ENCODE measurements around the gene TEX30.
"Not testable (repeated sequence)": the region's sequence is repeated elsewhere in the genome, so short reads cannot be mapped to it uniquely, and the experiment has no call there.

The TEX30 gene

DNA sequence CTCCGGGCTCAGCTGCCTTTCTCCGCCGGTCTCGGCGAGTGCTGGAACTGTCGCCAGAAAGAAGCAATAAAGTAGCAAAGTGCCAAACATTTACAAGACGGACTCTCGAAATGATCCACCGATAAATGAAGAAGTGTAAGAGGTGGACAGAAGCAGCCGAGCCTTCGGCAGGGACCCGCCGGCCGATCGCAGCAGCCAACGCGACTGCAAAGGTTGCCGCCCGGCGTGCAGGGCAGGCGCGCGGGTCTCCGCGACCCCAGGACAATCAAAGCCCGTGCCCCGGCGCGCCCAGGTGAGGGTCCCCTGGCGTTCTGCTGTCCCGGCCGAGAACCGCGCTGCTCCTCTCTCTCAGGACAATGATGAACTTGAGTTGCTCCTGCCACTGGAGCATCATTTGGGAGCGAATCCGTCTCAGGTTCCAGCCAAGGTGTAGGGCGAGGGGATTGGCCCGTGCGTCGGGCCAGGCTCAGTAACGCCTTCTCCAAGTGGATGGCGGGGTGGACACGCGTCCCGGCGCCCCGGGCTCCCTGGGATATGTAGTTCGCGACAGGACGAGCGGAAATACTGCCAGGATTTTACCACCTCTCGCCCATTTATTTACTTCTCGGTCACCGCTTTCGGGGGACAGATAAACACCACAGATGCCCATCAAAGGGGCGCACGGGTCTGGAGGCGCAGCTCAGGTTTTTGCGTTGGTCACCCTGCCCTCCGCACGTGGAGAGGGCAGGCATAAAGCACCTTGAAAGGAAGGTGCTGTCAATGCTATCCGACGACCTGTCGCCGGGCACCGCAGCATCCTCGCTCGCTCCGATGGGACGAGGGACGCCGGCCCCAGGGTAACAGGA, 25.2 kb upstream of the TEX30 start, which contains the start of the genes BIVM and POGLUT2:
Gene BIVM (plus strand): TSS at position 539 of the 845 bp plus-strand sequence. CDS start 8,149 bp downstream, outside the sequence.
Gene POGLUT2 (minus strand): TSS at position 396 of the 845 bp plus-strand sequence. CDS start 306 bp downstream, at position 90.
- H3K4me3 ChIP-seq (ENCODE audit: low read depth, low read length) = peak within 1 kb of the TSS; percentile 75
- DNase-seq (ENCODE audit: low read depth) = peak; percentile 86
- in situ Hi-C loops (cut with HindIII; ENCODE audit: low sequenced_read_pairs) = no loop called here
- TF ChIP-seq, protein P1, sequence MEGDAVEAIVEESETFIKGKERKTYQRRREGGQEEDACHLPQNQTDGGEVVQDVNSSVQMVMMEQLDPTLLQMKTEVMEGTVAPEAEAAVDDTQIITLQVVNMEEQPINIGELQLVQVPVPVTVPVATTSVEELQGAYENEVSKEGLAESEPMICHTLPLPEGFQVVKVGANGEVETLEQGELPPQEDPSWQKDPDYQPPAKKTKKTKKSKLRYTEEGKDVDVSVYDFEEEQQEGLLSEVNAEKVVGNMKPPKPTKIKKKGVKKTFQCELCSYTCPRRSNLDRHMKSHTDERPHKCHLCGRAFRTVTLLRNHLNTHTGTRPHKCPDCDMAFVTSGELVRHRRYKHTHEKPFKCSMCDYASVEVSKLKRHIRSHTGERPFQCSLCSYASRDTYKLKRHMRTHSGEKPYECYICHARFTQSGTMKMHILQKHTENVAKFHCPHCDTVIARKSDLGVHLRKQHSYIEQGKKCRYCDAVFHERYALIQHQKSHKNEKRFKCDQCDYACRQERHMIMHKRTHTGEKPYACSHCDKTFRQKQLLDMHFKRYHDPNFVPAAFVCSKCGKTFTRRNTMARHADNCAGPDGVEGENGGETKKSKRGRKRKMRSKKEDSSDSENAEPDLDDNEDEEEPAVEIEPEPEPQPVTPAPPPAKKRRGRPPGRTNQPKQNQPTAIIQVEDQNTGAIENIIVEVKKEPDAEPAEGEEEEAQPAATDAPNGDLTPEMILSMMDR (IDR thresholded peaks at IDR 0.05; ENCODE audit: low read depth, low read length, missing control alignments) = no peak

DNA sequence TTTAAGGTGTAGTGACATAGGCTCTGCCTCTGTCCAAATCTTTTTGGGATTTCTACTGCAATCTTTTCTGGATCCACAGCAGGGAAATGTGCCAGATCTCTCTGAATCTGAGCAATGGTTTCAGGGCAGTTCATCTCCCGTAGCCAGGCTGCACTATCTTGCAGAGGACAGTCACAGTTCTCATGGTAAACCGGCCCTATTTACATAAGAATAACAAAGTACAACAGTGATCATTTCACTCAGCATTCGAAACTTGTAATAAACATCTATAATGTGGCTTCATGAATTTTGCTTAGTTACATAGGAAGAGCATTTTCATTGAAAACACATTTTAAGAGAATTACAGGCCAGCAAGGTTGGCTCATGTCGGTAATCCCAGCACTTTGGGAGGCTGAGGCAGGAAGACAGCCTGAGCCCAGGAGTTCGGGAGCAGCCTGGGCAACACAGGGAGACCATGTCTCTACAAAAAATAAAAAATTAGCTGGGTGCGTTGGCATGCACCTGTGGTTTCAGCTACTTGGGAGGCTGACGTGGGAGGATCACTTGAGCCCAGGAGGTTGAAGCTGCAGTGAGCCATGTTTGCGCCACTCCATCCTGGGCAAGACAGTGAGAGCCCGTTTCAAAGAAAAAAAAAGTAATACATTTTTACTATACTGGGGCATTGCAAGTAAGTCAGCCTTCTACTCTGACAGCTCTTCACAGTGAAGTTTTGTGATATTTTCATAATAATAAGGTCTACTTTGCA, 20.2 kb upstream of the TEX30 start:
- in situ Hi-C loops (cut with HindIII; ENCODE audit: low sequenced_read_pairs) = no loop called here
- no peak overlapping the region for H3K4me3 ChIP-seq (ENCODE audit: low read depth, low read length)
- no peak for DNase-seq (ENCODE audit: low read depth)
- TF ChIP-seq, protein P1 (IDR thresholded peaks at IDR 0.05; ENCODE audit: low read depth, low read length, missing control alignments) = no peak

DNA sequence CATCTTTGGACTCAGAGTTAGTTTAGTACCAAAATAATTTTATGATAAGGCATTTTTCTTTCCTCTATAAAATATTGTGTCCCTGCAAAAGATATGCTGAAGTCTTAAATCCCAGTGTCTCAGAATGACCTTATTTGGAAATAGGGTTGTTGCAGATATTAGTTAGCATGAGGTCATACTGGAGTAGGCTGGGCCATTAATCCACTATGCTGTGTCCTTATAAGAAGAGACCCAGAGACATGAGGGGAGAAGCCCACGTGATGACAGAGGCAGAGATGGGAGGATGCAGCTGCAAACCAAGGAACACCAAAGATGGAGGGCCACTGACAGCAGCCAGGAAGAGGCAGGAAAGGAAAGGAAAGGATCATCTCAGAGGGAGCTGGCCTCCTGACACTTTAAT, 18.8 kb upstream of the TEX30 start:
- in situ Hi-C loops (cut with HindIII; ENCODE audit: low sequenced_read_pairs) = no loop called here
- TF ChIP-seq, protein P1 (IDR thresholded peaks at IDR 0.05; ENCODE audit: low read depth, low read length, missing control alignments) = no peak
- H3K4me3 ChIP-seq (ENCODE audit: low read depth, low read length) = no peak overlapping the region
- no peak for DNase-seq (ENCODE audit: low read depth)

DNA sequence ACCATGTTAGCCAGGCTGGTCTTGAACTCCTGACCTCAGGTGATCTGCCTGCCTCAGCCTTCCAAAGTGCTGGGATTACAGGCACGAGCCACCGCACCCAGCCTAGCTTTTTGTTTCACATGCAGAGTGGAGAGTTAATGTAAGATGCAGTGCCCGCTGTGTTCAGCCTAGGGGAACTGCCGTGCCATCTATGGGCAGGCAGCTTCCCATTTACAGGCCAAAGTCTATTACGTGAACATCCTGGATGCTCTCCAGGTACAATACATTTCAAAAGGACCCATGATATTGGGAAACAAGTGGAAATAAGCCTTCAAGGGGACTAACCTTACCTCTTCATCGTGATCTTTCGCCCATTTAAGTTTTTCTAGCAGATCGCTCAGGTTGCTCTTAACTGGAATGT, 15.1 kb upstream of the TEX30 start:
- H3K4me3 ChIP-seq (ENCODE audit: low read depth, low read length) = no peak overlapping the region
- no peak for DNase-seq (ENCODE audit: low read depth)
- in situ Hi-C loops (cut with HindIII; ENCODE audit: low sequenced_read_pairs) = no loop called here
- TF ChIP-seq, protein P1 (IDR thresholded peaks at IDR 0.05; ENCODE audit: low read depth, low read length, missing control alignments) = no peak

DNA sequence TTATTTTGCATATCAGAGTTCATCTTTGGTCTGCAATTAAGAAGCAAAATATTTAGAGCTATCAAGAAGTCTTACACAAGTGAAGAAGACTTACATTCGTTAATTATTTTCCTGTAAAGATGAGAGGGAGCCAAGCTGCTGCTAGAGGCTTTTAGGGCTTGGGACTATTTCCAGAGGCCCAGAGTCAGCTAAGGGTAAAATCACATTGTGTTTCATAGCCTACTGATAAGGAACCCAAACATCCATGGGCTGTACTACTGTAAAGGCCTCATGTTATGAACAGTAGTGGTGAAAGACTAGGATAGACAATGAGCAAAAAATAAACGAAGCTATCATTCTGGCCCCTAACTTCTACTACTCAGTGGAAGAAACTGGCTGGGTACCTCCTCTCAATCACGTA, 10.9 kb upstream of the TEX30 start:
- H3K4me3 ChIP-seq (ENCODE audit: low read depth, low read length) = no peak overlapping the region
- DNase-seq (ENCODE audit: low read depth) = no peak
- TF ChIP-seq, protein P1 (IDR thresholded peaks at IDR 0.05; ENCODE audit: low read depth, low read length, missing control alignments) = no peak
- in situ Hi-C loops (cut with HindIII; ENCODE audit: low sequenced_read_pairs) = no loop called here

DNA sequence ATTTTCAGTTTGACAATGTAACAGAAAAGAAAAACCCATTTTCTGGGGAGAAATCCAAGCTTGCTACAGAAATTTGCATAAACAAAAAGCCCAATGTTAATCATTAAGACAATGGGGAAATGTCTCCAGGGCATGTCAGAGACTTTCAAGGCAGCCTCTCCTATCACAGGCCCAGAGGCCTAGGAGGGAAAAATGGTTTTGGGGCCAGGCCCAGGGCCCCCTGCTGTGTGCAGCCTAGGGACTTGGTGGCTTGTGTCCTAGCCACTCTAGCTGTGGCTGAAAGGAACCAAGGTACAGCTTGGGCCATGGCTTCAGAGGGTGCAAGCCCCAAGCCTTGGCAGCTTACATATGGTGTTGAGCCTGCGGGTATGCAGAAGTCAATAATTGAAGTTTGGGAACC, 8.0 kb upstream of the TEX30 start:
- TF ChIP-seq, protein P1 (IDR thresholded peaks at IDR 0.05; ENCODE audit: low read depth, low read length, missing control alignments) = no peak
- no peak for DNase-seq (ENCODE audit: low read depth)
- in situ Hi-C loops (cut with HindIII; ENCODE audit: low sequenced_read_pairs) = no loop called here
- H3K4me3 ChIP-seq (ENCODE audit: low read depth, low read length) = no peak overlapping the region

DNA sequence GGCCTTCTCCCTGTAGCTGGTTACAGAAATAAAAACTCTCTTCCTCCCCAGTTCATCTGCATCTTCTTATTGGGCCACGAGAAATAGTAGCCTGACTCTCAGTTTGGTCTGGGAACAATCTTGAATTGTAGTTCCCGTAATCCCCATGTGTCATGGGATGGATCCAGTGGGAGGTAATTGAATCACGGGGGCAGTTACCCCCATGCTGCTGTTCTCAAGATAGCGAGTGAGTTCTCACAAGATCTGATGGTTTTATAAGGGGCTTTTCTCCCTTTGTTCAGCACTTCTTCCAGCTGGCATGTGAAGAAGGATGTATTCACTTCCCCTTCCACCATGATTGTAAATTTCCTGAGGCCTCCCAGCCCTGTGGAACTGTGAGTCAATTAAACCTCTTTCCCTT, 7.1 kb upstream of the TEX30 start:
- DNase-seq (ENCODE audit: low read depth); H3K4me3 ChIP-seq (ENCODE audit: low read depth, low read length); in situ Hi-C loops (cut with HindIII; ENCODE audit: low sequenced_read_pairs): not testable (repeated sequence)
